HuH-7.5 (cell line): ENCODE measurements around the gene TNS2.

Experiments
- DNase-seq: peaks from one replicate; pipeline ENCODE4 v3.0.0; 2011; ENCODE audit warnings: low spot score

Gene TNS2

GRCh38 chr12:53058674-53059433, 9.0 kb downstream of the TNS2 start:
- DNase-seq, result no peak

- DNase-seq, result no peak
These were observed 9.7 kb downstream of the TNS2 start for GRCh38 chr12:53059434-53060063.

GRCh38 chr12:53060064-53060720, 10.3 kb downstream of the TNS2 start:
- no peak for DNase-seq

- no peak for DNase-seq
These were observed 10.9 kb downstream of the TNS2 start for GRCh38 chr12:53060721-53061276.

- peak; percentile 80 for DNase-seq
These were observed 11.6 kb downstream of the TNS2 start for GRCh38 chr12:53061404-53062010.

- no peak for DNase-seq
These were observed 12.4 kb downstream of the TNS2 start for GRCh38 chr12:53062011-53062961.

- no peak for DNase-seq
These were observed 13.3 kb downstream of the TNS2 start for GRCh38 chr12:53062977-53063707.

GRCh38 chr12:53063708-53064612, 14.1 kb downstream of the TNS2 start:
- DNase-seq, result no peak

GRCh38 chr12:53064613-53065436, 15.0 kb downstream of the TNS2 start:
- DNase-seq, result no peak

GRCh38 chr12:53065470-53065869, 15.6 kb downstream of the TNS2 start:
- no peak for DNase-seq

GRCh38 chr12:53065975-53066931, 16.4 kb downstream of the TNS2 start:
- peak; percentile 96 for DNase-seq

- no peak for DNase-seq
These were observed 17.5 kb downstream of the TNS2 start for GRCh38 chr12:53067074-53067992.

- DNase-seq, result no peak
These were observed 18.3 kb downstream of the TNS2 start for GRCh38 chr12:53067993-53068770.

GRCh38 chr12:53068811-53069585, 19.1 kb downstream of the TNS2 start:
- DNase-seq, result no peak
